ENCODE data around the gene FETUB.

Gene FETUB, protein sequence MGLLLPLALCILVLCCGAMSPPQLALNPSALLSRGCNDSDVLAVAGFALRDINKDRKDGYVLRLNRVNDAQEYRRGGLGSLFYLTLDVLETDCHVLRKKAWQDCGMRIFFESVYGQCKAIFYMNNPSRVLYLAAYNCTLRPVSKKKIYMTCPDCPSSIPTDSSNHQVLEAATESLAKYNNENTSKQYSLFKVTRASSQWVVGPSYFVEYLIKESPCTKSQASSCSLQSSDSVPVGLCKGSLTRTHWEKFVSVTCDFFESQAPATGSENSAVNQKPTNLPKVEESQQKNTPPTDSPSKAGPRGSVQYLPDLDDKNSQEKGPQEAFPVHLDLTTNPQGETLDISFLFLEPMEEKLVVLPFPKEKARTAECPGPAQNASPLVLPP

DNA sequence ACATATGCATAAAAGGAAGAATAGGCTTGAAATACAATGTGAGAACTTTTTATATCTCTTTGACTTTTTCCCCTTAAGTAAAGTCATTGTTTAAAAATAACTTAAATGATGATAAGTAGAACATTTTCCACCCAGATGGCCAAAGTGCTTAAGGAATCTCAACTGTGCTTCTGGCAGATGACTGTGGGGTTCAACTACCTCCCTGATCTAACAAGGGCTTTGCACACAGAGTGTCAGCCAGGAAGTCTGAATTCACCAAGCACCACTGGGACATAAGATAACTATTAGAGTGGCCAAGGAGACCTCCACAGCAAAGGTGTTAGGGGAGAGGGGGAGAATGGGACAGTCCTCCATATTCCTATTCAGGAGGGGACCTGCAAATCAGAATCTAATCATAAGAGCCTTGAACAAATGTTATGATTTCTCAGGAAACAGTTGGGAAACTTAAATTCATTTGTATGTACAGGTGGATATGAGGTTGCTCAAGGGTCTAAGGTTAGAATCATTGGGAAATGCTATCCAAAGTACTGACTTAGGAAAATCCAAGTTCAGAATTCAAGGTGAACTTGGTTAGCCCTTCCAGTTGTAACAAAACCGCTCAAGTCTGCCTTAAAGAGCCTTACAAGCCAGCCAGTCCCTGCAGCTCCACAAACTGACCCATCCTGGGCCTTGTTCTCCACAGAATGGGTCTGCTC lies at the start of gene FETUB:
Gene FETUB (plus strand): TSS at position 622 of the 695 bp plus-strand sequence. CDS start 62 bp downstream, at position 684.
- no peak for DNase-seq

GRCh38 chr3:186590580-186591295 lies 49.5 kb upstream of the FETUB start:
- DNase-seq: no peak

GRCh38 chr3:186592682-186593081 lies 47.5 kb upstream of the FETUB start:
- DNase-seq: no peak

DNA sequence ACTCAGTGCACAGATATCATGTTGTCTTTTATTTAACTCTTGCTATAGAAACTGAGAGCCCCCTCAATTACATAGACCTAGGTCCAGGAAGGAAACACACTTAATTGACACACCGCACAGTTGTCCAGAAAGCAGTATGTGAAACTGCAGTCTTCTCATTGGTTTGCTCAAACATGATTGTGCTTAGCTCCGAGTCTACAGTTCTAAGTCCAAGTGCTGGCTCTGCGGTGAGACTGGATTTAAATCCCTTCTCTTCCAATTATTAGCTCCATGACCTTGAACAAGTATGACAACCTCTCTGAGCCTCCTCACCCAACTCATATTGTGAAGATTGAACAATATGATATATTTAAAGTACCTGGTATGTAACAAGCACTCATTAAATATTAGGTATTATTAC lies 46.3 kb upstream of the FETUB start:
- DNase-seq: no peak

- no peak for DNase-seq
Measured at GRCh38 chr3:186594591-186595113, 45.5 kb upstream of the FETUB start.

DNA sequence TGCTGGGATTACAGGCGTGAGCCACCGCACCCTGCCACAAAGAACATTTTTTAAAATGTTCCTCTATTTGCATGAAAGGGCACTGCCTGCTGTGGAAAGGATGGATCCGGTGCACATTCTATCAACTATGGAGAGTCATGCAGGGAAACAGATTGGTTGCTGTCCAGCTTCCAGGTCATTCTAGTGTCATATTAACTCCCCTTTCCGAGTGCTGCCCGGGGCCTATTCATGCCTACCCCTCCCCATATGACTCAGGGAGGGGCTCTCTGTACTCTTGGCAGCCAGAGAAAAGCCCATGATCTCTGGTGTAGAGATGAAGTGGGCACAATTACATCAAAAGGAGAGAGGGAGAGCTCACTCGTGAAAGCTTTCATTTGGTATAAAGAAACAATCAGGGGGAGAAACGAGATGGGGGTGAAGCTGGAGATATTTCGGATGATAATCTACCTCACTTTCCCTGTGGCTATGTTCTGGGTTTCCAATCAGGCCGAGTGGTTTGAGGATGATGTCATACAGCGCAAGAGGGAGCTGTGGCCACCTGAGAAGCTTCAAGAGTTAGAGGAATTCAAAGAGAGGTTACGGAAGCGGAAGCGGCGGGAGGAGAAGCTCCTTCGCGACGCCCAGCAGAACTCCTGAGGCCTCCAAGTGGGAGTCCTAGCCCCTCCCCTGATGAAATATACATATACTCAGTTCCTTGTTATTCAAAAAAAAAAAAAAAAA lies 43.5 kb upstream of the FETUB start:
- DNase-seq: no peak

- DNase-seq: no peak
Measured at GRCh38 chr3:186598108-186598784, 42.0 kb upstream of the FETUB start.

DNA sequence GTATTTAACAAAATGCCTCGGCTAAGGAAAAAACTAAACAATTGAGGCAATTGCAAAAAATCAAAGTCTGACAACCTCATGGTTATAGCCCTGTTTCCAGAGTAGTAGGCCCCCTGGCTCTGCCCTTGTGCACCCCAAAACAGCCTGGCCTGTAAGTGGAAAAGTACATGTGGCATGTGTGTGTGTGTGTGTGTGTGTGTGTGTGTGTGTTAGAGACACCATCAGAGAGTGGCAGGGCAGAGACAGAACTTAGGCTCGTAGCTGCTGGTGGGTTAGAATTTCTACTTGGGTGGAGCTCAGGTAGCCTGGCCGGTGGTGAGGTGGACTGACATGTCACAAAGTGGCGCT lies 41.4 kb upstream of the FETUB start:
- no peak for DNase-seq

DNA sequence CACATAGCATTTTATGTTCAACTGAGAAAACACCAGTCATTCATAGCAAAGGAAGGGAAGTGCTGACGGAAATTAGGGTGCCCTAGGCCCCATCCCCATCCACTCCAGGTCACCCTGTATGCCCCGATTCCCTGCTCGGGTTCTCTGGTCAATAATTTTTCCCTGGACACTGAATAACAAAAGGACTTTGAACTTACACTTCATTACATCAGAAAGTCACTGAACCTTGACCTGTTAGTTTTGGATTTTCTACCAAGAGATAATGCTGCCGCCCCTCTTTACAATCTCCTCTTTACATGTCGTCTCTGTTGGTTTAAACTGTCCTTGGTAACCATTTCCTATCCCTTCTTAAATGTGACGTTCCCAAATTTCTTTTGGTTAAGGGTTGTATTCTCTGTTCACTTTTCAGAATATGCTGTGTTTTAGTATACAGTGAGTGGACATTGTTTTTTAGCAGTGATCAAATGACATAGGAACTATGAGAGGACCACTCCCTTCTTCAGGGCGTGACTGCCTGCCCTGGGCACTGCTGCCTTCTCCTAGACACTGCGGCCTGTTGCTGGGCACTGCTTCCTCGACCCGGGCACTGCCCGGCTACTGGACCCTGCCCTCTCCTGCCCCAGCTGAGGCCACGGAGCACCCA lies 40.9 kb upstream of the FETUB start:
- DNase-seq: no peak

GRCh38 chr3:186599785-186600166 lies 40.4 kb upstream of the FETUB start:
- DNase-seq: no peak

DNA sequence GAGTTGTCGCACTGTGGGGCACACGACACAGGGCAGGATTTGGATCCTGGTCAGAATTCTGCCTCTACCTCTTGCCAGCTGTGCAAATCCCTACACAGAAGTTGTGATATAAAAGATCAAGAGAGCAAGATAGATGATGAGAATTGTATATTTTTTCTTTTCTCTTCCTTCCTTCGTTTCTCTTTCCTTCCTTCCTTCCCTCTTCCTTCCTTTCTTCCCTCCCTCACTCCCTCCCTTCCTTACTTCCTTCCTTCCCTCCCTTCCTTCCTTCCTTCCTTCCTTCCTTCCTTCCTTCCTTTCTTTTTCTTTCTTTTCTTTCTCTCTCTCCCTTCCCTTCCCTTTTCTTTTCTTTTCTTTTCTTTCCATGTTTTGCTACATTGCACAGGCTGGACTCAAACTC lies 39.3 kb upstream of the FETUB start:
- DNase-seq: no peak

- no peak for DNase-seq
Measured at GRCh38 chr3:186603159-186603558, 37.0 kb upstream of the FETUB start.

- no peak for DNase-seq
Measured at GRCh38 chr3:186605078-186605477, 35.1 kb upstream of the FETUB start.

GRCh38 chr3:186605561-186606545 lies 34.3 kb upstream of the FETUB start:
- no peak for DNase-seq

DNA sequence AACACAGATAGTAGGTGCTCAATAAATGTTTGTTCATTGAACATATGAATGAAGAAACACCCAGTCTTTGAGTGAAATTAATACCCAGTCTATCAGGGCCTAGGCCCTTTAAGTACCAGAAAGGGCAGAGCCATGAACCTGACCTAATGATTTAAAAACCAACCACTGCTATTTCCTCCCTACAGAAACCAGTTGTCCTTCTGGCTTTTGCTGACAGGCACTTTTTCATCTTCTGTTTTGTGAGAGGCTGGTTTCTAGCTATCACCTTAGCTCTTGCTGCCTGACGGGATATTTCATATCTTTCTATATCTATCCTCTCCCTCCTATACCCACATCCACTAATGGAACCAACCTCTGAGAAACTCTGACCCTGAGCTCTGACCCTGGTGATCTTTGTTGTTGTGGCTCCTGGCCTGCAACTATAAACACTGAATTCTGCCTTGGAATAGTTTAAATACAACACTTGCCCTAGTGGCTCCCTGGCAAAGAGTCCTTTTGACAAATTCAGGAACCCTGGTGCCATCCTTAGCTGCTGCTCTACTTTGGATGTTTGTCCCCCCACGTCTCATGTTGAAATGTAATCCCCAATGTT lies 31.5 kb upstream of the FETUB start:
- no peak for DNase-seq

- DNase-seq: no peak
Measured at GRCh38 chr3:186609247-186609868, 30.8 kb upstream of the FETUB start.

GRCh38 chr3:186612065-186612464 lies 28.1 kb upstream of the FETUB start:
- DNase-seq: no peak

DNA sequence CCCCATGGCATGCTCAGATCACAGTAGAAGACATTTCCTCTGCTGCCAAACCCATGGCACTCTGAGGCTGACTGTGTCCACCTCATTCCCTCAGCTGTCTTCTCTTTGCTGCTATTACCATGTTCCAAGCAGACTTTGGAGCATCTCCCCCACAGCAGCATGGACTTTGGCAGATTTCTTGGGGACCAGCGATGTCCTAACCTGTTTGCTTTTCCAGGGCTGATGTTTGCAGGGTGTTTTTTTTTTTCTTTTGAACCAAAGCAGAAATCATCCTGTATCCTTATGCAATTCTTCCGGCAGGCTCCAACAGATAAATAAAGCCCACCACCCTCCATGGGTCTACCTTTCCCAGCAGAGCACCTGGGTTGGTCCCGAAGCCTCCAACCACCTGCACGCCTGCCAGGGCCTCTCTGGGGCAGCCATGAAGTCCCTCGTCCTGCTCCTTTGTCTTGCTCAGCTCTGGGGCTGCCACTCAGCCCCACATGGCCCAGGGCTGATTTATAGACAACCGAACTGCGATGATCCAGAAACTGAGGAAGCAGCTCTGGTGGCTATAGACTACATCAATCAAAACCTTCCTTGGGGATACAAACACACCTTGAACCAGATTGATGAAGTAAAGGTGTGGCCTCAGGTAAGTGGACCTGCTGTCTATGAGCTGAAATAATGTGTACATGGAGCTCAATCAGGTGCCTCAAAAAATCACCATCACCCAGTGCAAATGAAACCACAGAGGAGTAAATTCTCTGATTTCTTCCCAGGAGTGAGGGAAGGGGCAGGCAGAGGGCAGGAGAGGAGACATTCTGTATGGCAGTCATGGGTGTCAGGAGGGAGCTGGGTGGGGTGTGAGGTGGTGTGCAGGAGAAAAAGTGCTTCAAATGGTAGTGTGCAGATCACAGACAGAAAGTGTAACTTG lies 27.2 kb upstream of the FETUB start, which contains the start of gene AHSG:
Gene AHSG (plus strand): TSS at position 340 of the 916 bp plus-strand sequence. CDS start 82 bp downstream, at position 422.
- DNase-seq: no peak

Data from right hindlimb (tissue), 1 donor.